HepG2 (cell line): ENCODE measurements around the gene ISOC2. TPM values are rescaled to one million over a fixed set of nuclear protein-coding genes. Genes with fewer than 3 reads are reported as not detected.

Source experiments
- ATAC-seq: fragments of 200-7000 bp; cut with Tn5 transposase; 3 replicates; pipeline ENCODE4 v1.9.1; 2020; ENCODE audit warnings: mild to moderate bottlenecking, moderate library complexity
- BruUV-seq: library from RNA; stranded (reverse); fragments of 400-500 nt; replicated peaks from 2 replicates; lab custom pipeline; 2021; lab: Mats Ljungman, UMichigan
- CTCF ChIA-PET: fragments of 300-600 bp; formaldehyde crosslinking; extraction: SDS; loops from one replicate; lab custom pipeline; 2021; ENCODE audit warnings: low total read pairs, inconsistent platforms, low intra/inter-chr PET ratio; lab: Yijun Ruan, JAX
- POLR2A ChIA-PET: fragments of 350-600 bp; sonication (Branson Sonifier 250); formaldehyde crosslinking; loops from one replicate; lab custom pipeline; 2020; ENCODE audit warnings: antibody characterized with exemption, inconsistent platforms; lab: Yijun Ruan, JAX
- DNase-seq: peaks from one replicate; pipeline ENCODE4 v3.0.0-alpha.2; 2015; ENCODE audit warnings: low spot score
- FAIRE-seq: peaks from 3 replicates; lab custom pipeline; 2011; peaks lifted over from hg19 to GRCh38; lab: Jason Lieb, UNC
- H2AFZ ChIP-seq: one replicate; pipeline ENCODE4 v1.6.1; 2011; ENCODE audit warnings: low read length, inconsistent platforms
- H3K27ac ChIP-seq: fragments of 300-600 bp; 3 replicates; pipeline ENCODE4 v1.8.0; 2011; ENCODE audit warnings: mixed run types, mild to moderate bottlenecking, mixed read lengths, low read length, inconsistent platforms; ENCODE audit not compliant: insufficient read depth; ENCODE audit errors: extremely low read length
- H3K27me3 ChIP-seq, 2 experiments: fragments of 200-600 bp in 1 of 2; 2 replicates in 1 of 2; 3 replicates in 1 of 2; pipeline versions ENCODE4 v1.6.0 to v1.8.0; 2011; ENCODE audit warnings: low read length in 2 of 2, mild to moderate bottlenecking in 2 of 2, moderate library complexity in 2 of 2, inconsistent platforms in 1 of 2; ENCODE audit not compliant: insufficient read depth in 2 of 2, control insufficient read depth in 1 of 2
- H3K36me3 ChIP-seq, 2 experiments: fragments of 200-600 bp in 1 of 2; replicated peaks in 1 of 2; 2 replicates in 1 of 2; 3 replicates in 1 of 2; pipeline versions ENCODE4 v1.5.1 to v1.8.0; 2011; ENCODE audit warnings: low read length in 2 of 2, inconsistent platforms in 1 of 2; ENCODE audit not compliant: insufficient read depth in 2 of 2, control insufficient read depth in 1 of 2
- H3K4me1 ChIP-seq: 2 replicates; pipeline ENCODE4 v1.5.1; 2012; ENCODE audit warnings: low read length, inconsistent platforms; ENCODE audit not compliant: insufficient read depth
- H3K4me2 ChIP-seq: 2 replicates; pipeline ENCODE4 v1.6.0; 2011; ENCODE audit warnings: low read depth, low read length, inconsistent platforms
- H3K4me3 ChIP-seq, 3 experiments: fragments of 200-600 bp in 1 of 3; sonication (generic), shearing (Covaris generic) in 1 of 3; replicated peaks in 1 of 3; 2 replicates each; pipeline ENCODE4 v1.5.1; 2011 to 2016; ENCODE audit warnings: low read length in 3 of 3, inconsistent platforms in 2 of 3, low read depth in 2 of 3, mild to moderate bottlenecking in 2 of 3, control low read depth in 1 of 3, mixed read lengths in 1 of 3; ENCODE audit not compliant: insufficient read depth in 1 of 3
- H3K79me2 ChIP-seq: one replicate; pipeline ENCODE4 v1.6.1; 2011; ENCODE audit warnings: low read length, inconsistent platforms; ENCODE audit not compliant: insufficient read depth
- H3K9ac ChIP-seq: 2 replicates; pipeline ENCODE4 v1.6.0; 2011; ENCODE audit warnings: mild to moderate bottlenecking, low read depth, low read length, inconsistent platforms; ENCODE audit not compliant: insufficient read depth
- H3K9me3 ChIP-seq: 2 replicates; pipeline ENCODE4 v1.5.1; 2012; ENCODE audit warnings: mild to moderate bottlenecking, low read length
- H4K20me1 ChIP-seq: 2 replicates; pipeline ENCODE4 v1.6.0; 2011; ENCODE audit warnings: inconsistent platforms, mild to moderate bottlenecking, low read length, moderate library complexity; ENCODE audit not compliant: insufficient read depth
- DR1 ChIP-seq: sonication (generic); formaldehyde crosslinking; IDR thresholded peaks from 2 replicates; pipeline ENCODE4 v1.8.0; 2021; ENCODE audit warnings: mild to moderate bottlenecking, missing genetic modification reagents, inconsistent platforms
- HDAC1 ChIP-seq: sonication (generic); formaldehyde crosslinking; IDR thresholded peaks from 2 replicates; pipeline ENCODE4 v1.5.1; 2020; ENCODE audit warnings: mild to moderate bottlenecking, missing genetic modification reagents
- MAFF ChIP-seq: IDR thresholded peaks from 2 replicates; pipeline ENCODE4 v1.6.1; 2011; ENCODE audit warnings: low read depth, low read length, improper control_type of control experiment
- NFE2 ChIP-seq: sonication (generic); formaldehyde crosslinking; IDR thresholded peaks from 2 replicates; pipeline ENCODE4 v1.4.0; 2020; ENCODE audit warnings: missing genetic modification reagents
- RAD21 ChIP-seq: fragments of 450-650 bp; formaldehyde crosslinking; IDR thresholded peaks from 2 replicates; pipeline ENCODE4 v1.5.0; 2020; ENCODE audit warnings: mild to moderate bottlenecking
- SALL2 ChIP-seq: sonication (generic); formaldehyde crosslinking; IDR thresholded peaks from 2 replicates; pipeline ENCODE4 v1.8.1; 2023; ENCODE audit warnings: mild to moderate bottlenecking, missing genetic modification reagents, inconsistent platforms
- TBP ChIP-seq: sonication (generic); formaldehyde crosslinking; IDR thresholded peaks from 2 replicates; pipeline ENCODE4 v1.5.0; 2020; ENCODE audit warnings: missing genetic modification reagents
- ZFP1 ChIP-seq: IDR thresholded peaks from 2 replicates; pipeline ENCODE4 v1.6.1; 2016
- ZNF253 ChIP-seq: sonication (generic); formaldehyde crosslinking; IDR thresholded peaks from 2 replicates; pipeline ENCODE4 v1.8.0; 2022; ENCODE audit warnings: mild to moderate bottlenecking, missing genetic modification reagents, borderline replicate concordance
- ZNF407 ChIP-seq: sonication (generic); formaldehyde crosslinking; IDR thresholded peaks from one replicate; pipeline ENCODE4 v1.5.1; 2020; ENCODE audit warnings: mild to moderate bottlenecking, missing genetic modification reagents; ENCODE audit errors: not compliant biosample characterization
- WGBS: methylation state at CpG from one replicate; pipeline ENCODE4 v1.1.6; 2017; ENCODE audit warnings: low lambda C conversion rate; 5-methylcytosine and 5-hydroxymethylcytosine counted together
- in situ Hi-C: cut with HindIII; loops from 2 replicates; pipeline ENCODE4 v1.10.0; 2017; ENCODE audit warnings: low pct_unique_long_range_greater_than_20kb; ENCODE audit not compliant: extremely low pct_ligation_motif_present
- intact Hi-C: fragments of 100-400 bp; cut with micrococcal nuclease; formaldehyde crosslinking; loops from one replicate; pipeline ENCODE4 v1.10.0; 2022; ENCODE audit not compliant: unreplicated experiment
- polyA plus RNA-seq, 8 experiments: library from polyadenylated mRNA; depleted of rRNA in 3 of 8; stranded (reverse) in 7 of 8; unstranded in 1 of 8; fragments of >200 nt; fragmentation: Illumina TruSeq in 4 of 8; extraction: Trizol in 4 of 8; gene quantifications; 2 replicates each; pipeline versions ENCODE4 v1.2.1 to v1.2.3, GENCODE V29; 2011 to 2016; ENCODE audit warnings: low read depth in 4 of 8, missing spikeins in 1 of 8, mixed read lengths in 1 of 8; ENCODE audit not compliant: insufficient read depth in 1 of 8
- total RNA-seq, 5 experiments: library from RNA; depleted of rRNA; stranded (reverse); fragments of >200 nt; fragmentation: Illumina TruSeq; extraction: Trizol; gene quantifications; 2 replicates each; pipeline ENCODE4 v1.2.3, GENCODE V29; 2016; ENCODE audit warnings: low read depth in 1 of 5
- TF ChIP-seq, protein P1 (sequence below): sonication (generic); formaldehyde crosslinking; IDR thresholded peaks from 2 replicates; pipeline ENCODE4 v1.8.0; 2022; ENCODE audit warnings: mild to moderate bottlenecking, missing genetic modification reagents, moderate library complexity
- TF ChIP-seq, protein P2 (sequence below): sonication (generic); formaldehyde crosslinking; IDR thresholded peaks from 2 replicates; pipeline ENCODE4 v1.5.1; 2020; ENCODE audit warnings: missing genetic modification reagents, mild to moderate bottlenecking, borderline replicate concordance

The ISOC2 gene
- total and polyA plus RNA-seq, 2 of the 13 experiments (the other 11 are each of a cell fraction or from before 2014, with no cell fraction given), result 76.8 to 105 TPM

DNA sequence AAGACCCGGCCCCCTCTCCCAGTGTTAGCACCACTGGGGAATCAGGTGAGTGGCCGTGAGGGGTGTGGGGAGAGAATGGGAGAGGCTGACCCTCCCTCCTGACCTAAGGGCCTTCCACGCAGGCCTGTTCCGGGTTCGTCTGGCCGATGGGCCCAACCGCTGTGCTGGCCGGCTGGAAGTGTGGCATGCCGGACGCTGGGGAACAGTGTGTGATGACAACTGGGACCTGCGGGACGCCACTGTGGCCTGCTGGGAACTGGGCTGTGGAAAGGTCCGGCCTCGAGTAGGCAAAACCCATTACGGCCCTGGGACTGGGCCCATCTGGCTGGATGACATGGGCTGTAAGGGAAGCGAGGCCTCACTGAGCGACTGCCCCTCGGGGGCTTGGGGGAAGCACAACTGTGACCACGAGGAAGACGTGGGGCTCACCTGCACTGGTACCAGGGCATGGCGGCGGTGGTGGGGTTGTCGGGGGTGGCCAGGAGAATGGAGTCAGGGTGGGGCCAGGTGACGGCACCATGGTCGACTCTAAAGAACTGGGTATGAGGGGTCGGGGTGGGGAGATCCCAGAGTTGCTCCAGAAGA, 39.0 kb upstream of the ISOC2 start:
- Histone ChIP-seq H3K79me2 (no peaks in the 10 kb centered on the region), H3K4me3 (no peak overlapping the region), H3K27me3 (peaks cover 6 to 64% of the 10 kb centered on the region in 2 experiments), H3K27ac (no peak overlapping the region), H3K4me1 (peaks cover 11% of the 10 kb centered on the region; the same call in 1 of the 2 replicates), H3K9me3 (no peaks in the 10 kb centered on the region), H3K4me2 (no peak overlapping the region), H4K20me1 (no peaks in the 10 kb centered on the region), H2AFZ (no peak overlapping the region), H3K9ac (no peak overlapping the region), H3K36me3 (no peaks in the 10 kb centered on the region)
- ChIA-PET POLR2A (no interaction called here), CTCF (no interaction called here)
- in situ Hi-C loops (no loop called here), intact Hi-C loops (no loop called here)
- ATAC-seq, result no peak
- no TSS peak for BruUV-seq
- 34% methylated on average over 18 of the region's 26 CpGs for WGBS
- FAIRE-seq, result no peak
- DNase-seq, result no peak
- TF ChIP-seq RAD21 (CRISPR knock-in tag) (no peak), ZNF407 (CRISPR knock-in tag) (no peak), ZFP1 (CRISPR knock-in tag) (no peak), MAFF (no peak), DR1 (CRISPR knock-in tag) (no peak), SALL2 (CRISPR knock-in tag) (no peak), NFE2 (CRISPR knock-in tag) (no peak), HDAC1 (CRISPR knock-in tag) (no peak), ZNF253 (no peak), TBP (CRISPR knock-in tag) (no peak)
- TF ChIP-seq, protein P1, sequence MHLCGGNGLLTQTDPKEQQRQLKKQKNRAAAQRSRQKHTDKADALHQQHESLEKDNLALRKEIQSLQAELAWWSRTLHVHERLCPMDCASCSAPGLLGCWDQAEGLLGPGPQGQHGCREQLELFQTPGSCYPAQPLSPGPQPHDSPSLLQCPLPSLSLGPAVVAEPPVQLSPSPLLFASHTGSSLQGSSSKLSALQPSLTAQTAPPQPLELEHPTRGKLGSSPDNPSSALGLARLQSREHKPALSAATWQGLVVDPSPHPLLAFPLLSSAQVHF (CRISPR knock-in tag), result no peak
- TF ChIP-seq, protein P2, sequence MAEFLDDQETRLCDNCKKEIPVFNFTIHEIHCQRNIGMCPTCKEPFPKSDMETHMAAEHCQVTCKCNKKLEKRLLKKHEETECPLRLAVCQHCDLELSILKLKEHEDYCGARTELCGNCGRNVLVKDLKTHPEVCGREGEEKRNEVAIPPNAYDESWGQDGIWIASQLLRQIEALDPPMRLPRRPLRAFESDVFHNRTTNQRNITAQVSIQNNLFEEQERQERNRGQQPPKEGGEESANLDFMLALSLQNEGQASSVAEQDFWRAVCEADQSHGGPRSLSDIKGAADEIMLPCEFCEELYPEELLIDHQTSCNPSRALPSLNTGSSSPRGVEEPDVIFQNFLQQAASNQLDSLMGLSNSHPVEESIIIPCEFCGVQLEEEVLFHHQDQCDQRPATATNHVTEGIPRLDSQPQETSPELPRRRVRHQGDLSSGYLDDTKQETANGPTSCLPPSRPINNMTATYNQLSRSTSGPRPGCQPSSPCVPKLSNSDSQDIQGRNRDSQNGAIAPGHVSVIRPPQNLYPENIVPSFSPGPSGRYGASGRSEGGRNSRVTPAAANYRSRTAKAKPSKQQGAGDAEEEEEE, result no peak
